Esophagus (tissue), 2 donors: ENCODE data around the gene KIAA1614. TPM values are rescaled to one million over a fixed set of nuclear protein-coding genes. Genes with fewer than 3 reads are reported as not detected.

Source experiments
- H3K27ac ChIP-seq, 2 donors: one replicate each; pipeline ENCODE4 v1.5.1; 2013; ENCODE audit warnings: low read depth in 2 of 2, mild to moderate bottlenecking in 2 of 2, inconsistent platforms in 1 of 2, low read length in 1 of 2, moderate library complexity in 1 of 2
- H3K27me3 ChIP-seq, 2 donors: one replicate each; pipeline ENCODE4 v1.6.1; 2013; ENCODE audit warnings: low read length in 2 of 2, control low read depth in 1 of 2, mild to moderate bottlenecking in 1 of 2; ENCODE audit not compliant: insufficient read depth in 2 of 2, control insufficient read depth in 1 of 2
- H3K36me3 ChIP-seq, 2 donors: one replicate each; pipeline ENCODE4 v1.6.1; 2013; ENCODE audit warnings: low read length in 1 of 2; ENCODE audit not compliant: control insufficient read depth in 2 of 2, insufficient read depth in 2 of 2
- H3K4me1 ChIP-seq, 2 donors: one replicate each; pipeline ENCODE4 v1.6.1; 2013; ENCODE audit warnings: low read length in 1 of 2; ENCODE audit not compliant: control insufficient read depth in 2 of 2, insufficient read depth in 2 of 2
- H3K4me3 ChIP-seq, 2 donors: one replicate each; pipeline ENCODE4 v1.5.1; 2013; ENCODE audit warnings: low read length in 2 of 2, mild to moderate bottlenecking in 2 of 2, low read depth in 1 of 2, moderate library complexity in 1 of 2
- H3K9me3 ChIP-seq, 2 donors: one replicate each; pipeline ENCODE4 v1.6.1; 2013; ENCODE audit warnings: mild to moderate bottlenecking in 2 of 2, low read depth in 1 of 2, low read length in 1 of 2, moderate library complexity in 1 of 2; ENCODE audit not compliant: control insufficient read depth in 2 of 2, insufficient read depth in 1 of 2
- whole genome bisulfite sequencing, 2 donors: extraction: QIAGEN DNeasy Blood & Tissue Kit; methylation state at CpG; one replicate each; pipeline ENCODE4 v1.1.7; 2013; 5-methylcytosine and 5-hydroxymethylcytosine counted together
- polyA plus RNA-seq, 2 donors: library from polyadenylated mRNA; stranded (reverse); fragments of 200-250 nt; gene quantifications; one replicate each; pipeline ENCODE4 v1.2.3, GENCODE V29; 2013
- donor health status: healthy with polysubstance abuse.
- donor health status: Bipolar disorder and iron deficiency.

The KIAA1614 gene
- polyA plus RNA-seq, 2 donors = 1.0 to 1.5 TPM

GRCh38 chr1:180947499-180947885, 34.8 kb downstream of the KIAA1614 start:
- no peak overlapping the region for H3K27ac ChIP-seq
- no peaks in the 10 kb centered on the region for H3K9me3 ChIP-seq
- peaks cover 0 to under 1% of the 10 kb centered on the region in 2 donors for H3K4me1 ChIP-seq
- H3K36me3 ChIP-seq = peaks cover 0 to 12% of the 10 kb centered on the region in 2 donors
- 94 to 98% methylated on average over 6 of the region's 6 CpGs for WGBS, 2 donors
- H3K27me3 ChIP-seq = no peaks in the 10 kb centered on the region
- H3K4me3 ChIP-seq = no peak overlapping the region

GRCh38 chr1:180947901-180948640, 35.4 kb downstream of the KIAA1614 start:
- Histone ChIP-seq H3K9me3 (no peaks in the 10 kb centered on the region), H3K4me3 (no peak overlapping the region), H3K27ac (no peak overlapping the region), H3K36me3 (peaks cover 0 to 12% of the 10 kb centered on the region in 2 donors), H3K27me3 (no peaks in the 10 kb centered on the region), H3K4me1 (peaks cover 0 to 3% of the 10 kb centered on the region in 2 donors)
- WGBS, 2 donors = 87 to 89% methylated on average over 22 of the region's 22 CpGs

GRCh38 chr1:180948641-180949615, 36.2 kb downstream of the KIAA1614 start:
- no peaks in the 10 kb centered on the region for H3K27me3 ChIP-seq
- H3K4me1 ChIP-seq = peaks cover 0 to 7% of the 10 kb centered on the region in 2 donors
- 75 to 83% methylated on average over 25 to 26 of the region's 26 CpGs for WGBS, 2 donors
- no peaks in the 10 kb centered on the region for H3K9me3 ChIP-seq
- no peak overlapping the region for H3K4me3 ChIP-seq
- no peak overlapping the region for H3K27ac ChIP-seq
- H3K36me3 ChIP-seq = peaks cover 0 to 12% of the 10 kb centered on the region in 2 donors

- no peaks in the 10 kb centered on the region for H3K9me3 ChIP-seq
- H3K4me3 ChIP-seq = no peak overlapping the region
- peaks cover 0 to 10% of the 10 kb centered on the region in 2 donors for H3K36me3 ChIP-seq
- H3K27ac ChIP-seq = no peak overlapping the region
- no peaks in the 10 kb centered on the region for H3K27me3 ChIP-seq
- peaks cover 0 to 10% of the 10 kb centered on the region in 2 donors for H3K4me1 ChIP-seq
- 96 to 100% methylated on average over 4 of the region's 4 CpGs for WGBS, 2 donors
Measured at GRCh38 chr1:180949616-180950000, 36.9 kb downstream of the KIAA1614 start.

- Histone ChIP-seq H3K27ac (no peak overlapping the region), H3K9me3 (no peaks in the 10 kb centered on the region), H3K36me3 (peaks cover 0 to 10% of the 10 kb centered on the region in 2 donors), H3K4me1 (peaks cover 0 to 10% of the 10 kb centered on the region in 2 donors), H3K27me3 (no peaks in the 10 kb centered on the region), H3K4me3 (no peak overlapping the region)
- 72 to 81% methylated on average over 12 of the region's 12 CpGs for WGBS, 2 donors
Measured at GRCh38 chr1:180950321-180950720, 37.6 kb downstream of the KIAA1614 start.

GRCh38 chr1:180951186-180951745, 38.6 kb downstream of the KIAA1614 start:
- WGBS, 2 donors = 90 to 91% methylated on average over 11 of the region's 11 CpGs
- H3K4me3 ChIP-seq = no peak overlapping the region
- H3K4me1 ChIP-seq = peaks cover 3 to 18% of the 10 kb centered on the region in 2 donors
- peaks cover 0 to 10% of the 10 kb centered on the region in 2 donors for H3K36me3 ChIP-seq
- H3K27ac ChIP-seq = no peak overlapping the region
- no peaks in the 10 kb centered on the region for H3K27me3 ChIP-seq
- H3K9me3 ChIP-seq = no peaks in the 10 kb centered on the region

GRCh38 chr1:180951836-180952656, 39.3 kb downstream of the KIAA1614 start:
- Histone ChIP-seq H3K4me1 (peaks cover 4 to 19% of the 10 kb centered on the region in 2 donors), H3K36me3 (peaks cover 0 to 10% of the 10 kb centered on the region in 2 donors), H3K27me3 (no peaks in the 10 kb centered on the region), H3K4me3 (no peak overlapping the region), H3K9me3 (no peaks in the 10 kb centered on the region), H3K27ac (no peak overlapping the region)
- WGBS, 2 donors = 56 to 62% methylated on average over 5 of the region's 5 CpGs

- no peak overlapping the region for H3K27ac ChIP-seq
- WGBS, 2 donors = 64 to 75% methylated on average over 6 of the region's 6 CpGs
- no peak overlapping the region for H3K4me3 ChIP-seq
- H3K36me3 ChIP-seq = peaks cover 0 to 15% of the 10 kb centered on the region in 2 donors
- no peaks in the 10 kb centered on the region for H3K27me3 ChIP-seq
- no peaks in the 10 kb centered on the region for H3K9me3 ChIP-seq
- peaks cover 4 to 19% of the 10 kb centered on the region in 2 donors for H3K4me1 ChIP-seq
Measured at GRCh38 chr1:180952657-180953013, 39.9 kb downstream of the KIAA1614 start.
